T47D (cell line): ENCODE data around the gene UGT1A6.

ENCODE experiments used
- DNase-seq, 2 experiments: peaks; one replicate each; pipeline versions ENCODE4 v3.0.0 to v3.0.0-alpha.2; 2011 to 2012; ENCODE audit warnings: low read depth in 1 of 2, low spot score in 1 of 2
- JUND ChIP-seq: IDR thresholded peaks from 2 replicates; pipeline ENCODE4 v1.6.1; 2012; ENCODE audit warnings: low read depth
- in situ Hi-C: cut with HindIII; loops from 2 replicates; pipeline ENCODE4 v1.10.0; 2016; ENCODE audit warnings: low sequenced_read_pairs, low pct_unique_long_range_greater_than_20kb

UGT1A6 gene

GRCh38 chr2:233769260-233769659, 76.6 kb downstream of the UGT1A6 start:
- in situ Hi-C loops = no loop called here
- TF ChIP-seq JUND = no peak
- no peak for DNase-seq

DNA sequence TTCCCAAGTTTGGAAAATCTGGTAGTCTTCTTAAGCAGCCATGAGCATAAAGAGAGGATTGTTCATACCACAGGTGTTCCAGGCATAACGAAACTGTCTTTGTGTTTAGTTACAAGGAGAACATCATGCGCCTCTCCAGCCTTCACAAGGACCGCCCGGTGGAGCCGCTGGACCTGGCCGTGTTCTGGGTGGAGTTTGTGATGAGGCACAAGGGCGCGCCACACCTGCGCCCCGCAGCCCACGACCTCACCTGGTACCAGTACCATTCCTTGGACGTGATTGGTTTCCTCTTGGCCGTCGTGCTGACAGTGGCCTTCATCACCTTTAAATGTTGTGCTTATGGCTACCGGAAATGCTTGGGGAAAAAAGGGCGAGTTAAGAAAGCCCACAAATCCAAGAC, 79.5 kb downstream of the UGT1A6 start:
- DNase-seq = no peak
- TF ChIP-seq JUND = no peak

DNA sequence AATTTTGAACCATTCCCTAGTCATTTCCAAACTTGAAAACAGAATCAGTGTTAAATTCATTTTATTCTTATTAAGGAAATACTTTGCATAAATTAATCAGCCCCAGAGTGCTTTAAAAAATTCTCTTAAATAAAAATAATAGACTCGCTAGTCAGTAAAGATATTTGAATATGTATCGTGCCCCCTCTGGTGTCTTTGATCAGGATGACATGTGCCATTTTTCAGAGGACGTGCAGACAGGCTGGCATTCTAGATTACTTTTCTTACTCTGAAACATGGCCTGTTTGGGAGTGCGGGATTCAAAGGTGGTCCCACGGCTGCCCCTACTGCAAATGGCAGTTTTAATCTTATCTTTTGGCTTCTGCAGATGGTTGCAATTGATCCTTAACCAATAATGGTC, 79.9 kb downstream of the UGT1A6 start:
- no peak for DNase-seq
- in situ Hi-C loops = no loop called here
- no peak for TF ChIP-seq JUND

More for the DNA sequence above, 79.5 kb downstream of the UGT1A6 start:
- in situ Hi-C loops = no loop called here

- in situ Hi-C loops = no loop called here
- TF ChIP-seq JUND = no peak
- DNase-seq = no peak
Measured at GRCh38 chr2:233773854-233774253, 81.2 kb downstream of the UGT1A6 start.

GRCh38 chr2:233775414-233775813, 82.7 kb downstream of the UGT1A6 start:
- TF ChIP-seq JUND = no peak
- in situ Hi-C loops = no loop called here
- DNase-seq = no peak

DNA sequence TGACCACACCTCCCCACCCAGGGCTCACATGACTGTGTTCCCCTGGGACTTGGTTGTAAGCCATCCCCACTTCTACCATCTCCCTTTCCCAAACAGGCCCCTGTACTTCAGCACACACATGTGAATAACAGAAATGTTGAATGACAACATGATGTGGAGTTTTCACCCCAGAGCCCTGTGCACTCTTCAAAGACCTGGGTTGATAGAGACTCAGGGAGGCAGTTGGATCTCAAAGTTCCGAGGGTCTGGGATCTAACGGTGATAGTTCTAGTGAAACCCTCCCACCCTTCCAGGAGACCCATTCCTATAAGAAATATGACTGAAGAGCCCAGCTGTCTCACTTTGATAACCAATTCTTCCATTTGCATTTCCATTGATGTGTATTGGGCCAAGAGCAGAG, 85.3 kb downstream of the UGT1A6 start, which contains the start of gene MROH2A:
Gene MROH2A (plus strand): TSS at position 301 of the 400 bp plus-strand sequence. CDS start 1,029 bp downstream, outside the sequence.
- in situ Hi-C loops = no loop called here
- DNase-seq = no peak
- TF ChIP-seq JUND = no peak

GRCh38 chr2:233779722-233780121, 87.0 kb downstream of the UGT1A6 start:
- DNase-seq = no peak
- in situ Hi-C loops = no loop called here
- no peak for TF ChIP-seq JUND

GRCh38 chr2:233780771-233781170, 88.1 kb downstream of the UGT1A6 start:
- no peak for TF ChIP-seq JUND
- in situ Hi-C loops = no loop called here

GRCh38 chr2:233789554-233789953, 96.9 kb downstream of the UGT1A6 start:
- DNase-seq = no peak
- in situ Hi-C loops = no loop called here
- no peak for TF ChIP-seq JUND

More at GRCh38 chr2:233780771-233781170, 88.1 kb downstream of the UGT1A6 start:
- no peak for DNase-seq

- no peak for DNase-seq
- in situ Hi-C loops = no loop called here
- no peak for TF ChIP-seq JUND
Measured at GRCh38 chr2:233791151-233791882, 98.6 kb downstream of the UGT1A6 start.

DNA sequence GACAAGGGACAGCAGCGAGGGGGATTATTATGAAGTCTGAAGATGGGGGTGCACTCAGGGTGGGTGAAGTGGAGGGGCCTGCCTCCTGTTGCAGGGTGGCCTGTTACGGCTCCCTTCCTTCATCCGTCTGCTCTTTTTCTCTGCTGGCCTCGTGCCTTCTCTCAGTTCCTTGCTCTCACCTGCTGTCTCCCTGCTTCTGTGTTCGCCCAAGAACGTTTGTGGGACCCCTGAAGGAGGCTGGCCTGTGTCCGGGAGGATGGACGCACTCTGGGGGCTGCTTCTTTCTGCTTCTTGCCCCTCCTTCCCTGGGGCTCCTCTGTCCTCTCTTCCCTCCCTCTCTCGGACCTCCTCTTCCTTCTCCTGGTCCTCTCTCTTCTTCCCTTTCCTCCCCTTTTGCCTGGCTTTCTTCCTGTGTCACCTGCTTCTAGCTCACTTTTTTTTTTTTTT, 99.2 kb downstream of the UGT1A6 start:
- in situ Hi-C loops = no loop called here
- no peak for TF ChIP-seq JUND

DNA sequence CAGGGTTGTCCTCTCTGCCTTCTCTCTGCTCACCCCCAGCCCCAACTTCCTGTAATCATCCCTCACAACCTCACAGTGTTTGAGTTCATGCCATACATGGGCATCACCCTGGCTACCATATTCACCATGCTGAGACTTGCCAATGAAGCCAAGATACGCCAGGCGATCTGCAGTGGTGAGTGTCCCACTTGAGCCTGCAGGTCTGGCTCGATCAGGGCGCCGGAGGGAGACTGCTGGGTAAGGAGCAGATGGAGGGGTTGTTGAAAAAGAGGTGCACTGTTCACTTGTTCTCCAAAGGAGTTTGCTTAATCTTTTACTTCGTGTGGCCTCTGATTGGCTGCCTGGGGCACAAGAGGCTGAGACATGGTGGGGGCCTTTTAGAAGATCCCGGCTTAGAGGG, 100.0 kb downstream of the UGT1A6 start:
- no peak for DNase-seq
- no peak for TF ChIP-seq JUND
- in situ Hi-C loops = no loop called here

More for the DNA sequence above, 99.2 kb downstream of the UGT1A6 start:
- no peak for DNase-seq

DNA sequence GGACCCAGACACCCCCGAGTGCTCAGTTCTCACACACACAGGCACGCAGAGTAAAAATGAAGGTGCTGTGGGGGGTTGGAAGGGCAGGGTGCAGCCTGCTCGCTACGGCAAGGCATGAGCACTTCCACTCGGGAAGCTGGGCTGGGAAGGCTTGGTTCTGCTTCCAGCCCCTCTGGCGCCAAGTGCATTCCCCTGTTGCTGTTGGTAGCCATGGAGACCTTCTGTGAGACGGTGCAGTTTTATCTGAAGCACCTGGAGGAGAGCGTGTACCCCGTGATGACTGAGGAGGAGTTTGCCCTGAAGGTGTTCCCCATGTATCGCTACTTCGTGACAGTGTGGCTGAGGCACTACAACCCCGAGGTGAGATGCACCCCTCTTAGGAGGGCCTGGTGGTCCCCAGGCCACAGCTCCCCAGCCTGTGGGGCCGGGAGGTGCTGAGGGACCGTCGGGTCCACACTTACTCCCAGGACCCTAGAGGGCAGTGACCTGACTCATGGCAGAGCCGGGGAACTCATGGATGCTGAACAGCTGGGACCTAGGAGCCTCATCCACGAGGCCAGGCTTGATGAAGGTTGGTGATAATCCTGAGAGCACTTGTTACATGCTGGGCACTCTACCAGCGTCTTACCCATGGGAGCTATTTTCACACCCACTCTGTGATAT, 100.9 kb downstream of the UGT1A6 start:
- in situ Hi-C loops = no loop called here
- DNase-seq = no peak
- no peak for TF ChIP-seq JUND

GRCh38 chr2:233794128-233794658, 101.5 kb downstream of the UGT1A6 start:
- in situ Hi-C loops = no loop called here
- TF ChIP-seq JUND = no peak
- no peak for DNase-seq
